T-helper 2 cell (primary cell): ENCODE measurements around the gene ILDR2.

Experiments
- DNase-seq, 5 experiments: peaks; one replicate each; pipeline versions ENCODE4 v3.0.0 to v3.0.0-alpha.2; 2012 to 2022

The ILDR2 gene

GRCh38 chr1:166924823-166925541, 50.4 kb downstream of the ILDR2 start:
- no peak for DNase-seq

- DNase-seq: peak in 1 of 5 experiments; percentile 21
Measured at GRCh38 chr1:166920561-166921475, 54.5 kb downstream of the ILDR2 start.

- no peak for DNase-seq
Measured at GRCh38 chr1:166918956-166919316, 56.4 kb downstream of the ILDR2 start.

- DNase-seq: no peak
Measured at GRCh38 chr1:166918088-166918955, 57.0 kb downstream of the ILDR2 start.

GRCh38 chr1:166915941-166916340, 59.4 kb downstream of the ILDR2 start:
- no peak for DNase-seq

- DNase-seq: no peak
Measured at GRCh38 chr1:166915042-166915441, 60.3 kb downstream of the ILDR2 start.

GRCh38 chr1:166914111-166914510, 61.2 kb downstream of the ILDR2 start:
- no peak for DNase-seq

GRCh38 chr1:166911624-166912023, 63.7 kb downstream of the ILDR2 start:
- DNase-seq: no peak

- peak in 4 of 5 experiments; percentile 59 to 94 (median 61) for DNase-seq
Measured at GRCh38 chr1:166910396-166910994, 64.8 kb downstream of the ILDR2 start.

GRCh38 chr1:166908942-166909341, 66.4 kb downstream of the ILDR2 start:
- no peak for DNase-seq

- DNase-seq: no peak
Measured at GRCh38 chr1:166907763-166908162, 67.6 kb downstream of the ILDR2 start.

- DNase-seq: no peak
Measured at GRCh38 chr1:166907051-166907450, 68.3 kb downstream of the ILDR2 start.

GRCh38 chr1:166906647-166907046, 68.7 kb downstream of the ILDR2 start:
- no peak for DNase-seq

- peak in 1 of 5 experiments; percentile 77 for DNase-seq
Measured at GRCh38 chr1:166905900-166906299, 69.4 kb downstream of the ILDR2 start.

- no peak for DNase-seq
Measured at GRCh38 chr1:166905136-166905535, 70.2 kb downstream of the ILDR2 start.

- no peak for DNase-seq
Measured at GRCh38 chr1:166903232-166903631, 72.1 kb downstream of the ILDR2 start.

GRCh38 chr1:166902279-166902678, 73.1 kb downstream of the ILDR2 start:
- DNase-seq: no peak

GRCh38 chr1:166900987-166901386, 74.4 kb downstream of the ILDR2 start:
- DNase-seq: no peak

GRCh38 chr1:166899769-166900168, 75.6 kb downstream of the ILDR2 start:
- DNase-seq: no peak

- DNase-seq: no peak
Measured at GRCh38 chr1:166895766-166896165, 79.6 kb downstream of the ILDR2 start.

GRCh38 chr1:166889776-166890175, 85.6 kb downstream of the ILDR2 start:
- no peak for DNase-seq

GRCh38 chr1:166888373-166889111, 86.8 kb downstream of the ILDR2 start:
- no peak for DNase-seq
